Vagina (tissue), 2 donors: ENCODE results near the gene EPB41.

Source experiments
- CTCF ChIP-seq, 3 experiments: fragments of 450-650 bp in 2 of 3; fragments of 200-600 bp in 1 of 3; sonication (generic) in 1 of 3; IDR thresholded peaks; one replicate each; pipeline ENCODE4 v1.5.1; 2017 to 2019; ENCODE audit warnings: antibody characterized with exemption in 3 of 3, mild to moderate bottlenecking in 2 of 3, moderate library complexity in 2 of 3
- POLR2AphosphoS5 ChIP-seq, 2 donors: sonication (generic); formaldehyde crosslinking; IDR thresholded peaks; one replicate each; pipeline ENCODE4 v1.9.0; 2017; ENCODE audit warnings: antibody characterized with exemption in 2 of 2, mild to moderate bottlenecking in 2 of 2, low read depth in 1 of 2; ENCODE audit not compliant: insufficient read depth in 1 of 2

GRCh38 chr1:29121516-29121935, 207.2 kb downstream of the EPB41 start:
- TF ChIP-seq POLR2AphosphoS5 (IDR thresholded peaks at IDR 0.05; ENCODE audit: insufficient read depth in 1 of 2, low read depth in 1 of 2) = no peak
- TF ChIP-seq CTCF (IDR thresholded peaks at IDR 0.05) = no peak
